Measurements from ENCODE around the gene DHX34. TPM values are rescaled to one million over a fixed set of nuclear protein-coding genes. Genes with fewer than 3 reads are reported as not detected.

Gene DHX34
- total RNA-seq, 1 experiment from 2014 or later = 34.6 TPM

- Histone ChIP-seq H3K4me3 (ENCODE audit: insufficient read depth, low read depth, low read length) (no peak overlapping the region), H3K36me3 (replicated peaks; ENCODE audit: control insufficient read depth, insufficient read depth, low read length) (peaks cover 49% of the 10 kb centered on the region), H3K27me3 (ENCODE audit: control insufficient read depth, insufficient read depth, low read length) (no peaks in the 10 kb centered on the region)
- DNase-seq = no peak
Observed at GRCh38 chr19:47371261-47371660, 22.1 kb downstream of the DHX34 start.

DNA sequence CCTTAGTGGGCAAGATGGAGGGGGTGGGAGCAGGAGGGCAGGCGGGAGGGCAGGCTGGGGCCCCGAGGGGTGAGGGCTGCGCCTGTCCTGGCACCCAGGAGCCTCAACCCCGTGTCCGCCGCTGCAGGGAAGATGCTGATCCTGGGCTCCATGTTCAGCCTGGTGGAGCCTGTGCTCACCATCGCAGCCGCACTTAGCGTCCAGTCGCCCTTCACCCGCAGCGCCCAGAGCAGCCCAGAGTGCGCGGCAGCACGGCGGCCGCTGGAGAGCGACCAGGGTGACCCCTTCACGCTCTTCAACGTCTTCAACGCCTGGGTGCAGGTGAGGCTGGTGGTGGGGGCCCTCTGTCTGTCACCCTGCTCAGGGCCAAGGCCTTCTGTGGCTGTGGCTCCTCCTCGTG is 23.5 kb downstream of the DHX34 start:
- Histone ChIP-seq H3K36me3 (replicated peaks; ENCODE audit: control insufficient read depth, insufficient read depth, low read length) (peaks cover 57% of the 10 kb centered on the region), H3K27me3 (ENCODE audit: control insufficient read depth, insufficient read depth, low read length) (no peaks in the 10 kb centered on the region), H3K4me3 (ENCODE audit: insufficient read depth, low read depth, low read length) (no peak overlapping the region)
- peak; percentile 32 for DNase-seq

DNA sequence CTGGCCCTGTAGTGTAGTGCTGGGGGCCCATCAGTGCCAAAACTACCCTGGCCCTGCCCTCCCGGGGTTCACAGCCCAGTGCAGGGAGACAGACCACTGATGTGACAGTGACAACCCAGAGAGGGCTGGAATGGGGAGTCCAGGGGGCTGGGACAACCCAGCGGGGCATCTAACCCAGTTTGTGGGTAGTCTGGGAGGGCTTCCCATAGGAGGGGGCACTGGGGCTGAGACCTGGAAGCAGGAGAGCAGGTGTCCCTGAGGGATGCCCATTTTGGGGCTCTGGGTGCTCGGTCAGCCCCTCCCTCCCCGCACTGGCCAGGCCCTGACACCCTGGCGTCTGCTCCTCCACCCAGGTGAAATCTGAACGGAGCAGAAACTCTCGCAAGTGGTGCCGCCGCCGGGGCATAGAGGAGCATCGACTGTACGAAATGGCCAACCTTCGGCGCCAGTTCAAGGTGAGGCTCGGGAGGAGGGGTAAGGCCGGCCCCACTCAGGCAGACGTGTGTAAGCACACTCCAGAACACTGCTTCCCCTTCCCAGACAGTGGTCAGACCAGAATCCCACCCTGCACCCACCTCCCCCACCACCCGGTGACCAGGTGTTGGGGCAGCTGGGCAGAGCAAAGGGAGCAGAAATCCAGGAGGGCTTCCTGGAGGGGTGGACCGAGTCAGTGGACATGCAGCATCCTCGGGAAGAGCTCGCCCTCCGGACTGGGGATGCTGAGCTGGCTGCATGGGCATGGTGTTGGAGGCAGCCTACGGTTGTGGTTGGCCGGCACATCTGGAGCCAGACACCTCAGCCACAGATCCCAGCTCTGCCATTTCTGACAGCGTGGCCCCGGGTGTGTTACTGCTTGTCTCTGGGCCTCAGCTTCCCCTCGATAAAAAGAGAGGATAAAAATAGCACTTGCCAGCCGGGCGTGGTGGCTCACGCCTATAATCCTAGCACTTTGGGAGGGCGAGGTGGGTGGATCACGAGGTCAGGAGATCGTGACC is 24.4 kb downstream of the DHX34 start:
- Histone ChIP-seq H3K27me3 (ENCODE audit: control insufficient read depth, insufficient read depth, low read length) (no peaks in the 10 kb centered on the region), H3K4me3 (ENCODE audit: insufficient read depth, low read depth, low read length) (no peak overlapping the region), H3K36me3 (replicated peaks; ENCODE audit: control insufficient read depth, insufficient read depth, low read length) (peaks cover 59% of the 10 kb centered on the region)
- DNase-seq = peak; percentile 28

- DNase-seq = peak; percentile 58
- Histone ChIP-seq H3K4me3 (ENCODE audit: insufficient read depth, low read depth, low read length) (no peak overlapping the region), H3K36me3 (replicated peaks; ENCODE audit: control insufficient read depth, insufficient read depth, low read length) (peaks cover 51% of the 10 kb centered on the region), H3K27me3 (ENCODE audit: control insufficient read depth, insufficient read depth, low read length) (no peaks in the 10 kb centered on the region)
Observed at GRCh38 chr19:47374876-47375693, 26.0 kb downstream of the DHX34 start.

- H3K27me3 ChIP-seq (ENCODE audit: control insufficient read depth, insufficient read depth, low read length) = no peaks in the 10 kb centered on the region
- H3K36me3 ChIP-seq (replicated peaks; ENCODE audit: control insufficient read depth, insufficient read depth, low read length) = peaks cover 54% of the 10 kb centered on the region
- H3K4me3 ChIP-seq (ENCODE audit: insufficient read depth, low read depth, low read length) = no peak overlapping the region
- no peak for DNase-seq
Observed at GRCh38 chr19:47375694-47376588, 26.8 kb downstream of the DHX34 start.

DNA sequence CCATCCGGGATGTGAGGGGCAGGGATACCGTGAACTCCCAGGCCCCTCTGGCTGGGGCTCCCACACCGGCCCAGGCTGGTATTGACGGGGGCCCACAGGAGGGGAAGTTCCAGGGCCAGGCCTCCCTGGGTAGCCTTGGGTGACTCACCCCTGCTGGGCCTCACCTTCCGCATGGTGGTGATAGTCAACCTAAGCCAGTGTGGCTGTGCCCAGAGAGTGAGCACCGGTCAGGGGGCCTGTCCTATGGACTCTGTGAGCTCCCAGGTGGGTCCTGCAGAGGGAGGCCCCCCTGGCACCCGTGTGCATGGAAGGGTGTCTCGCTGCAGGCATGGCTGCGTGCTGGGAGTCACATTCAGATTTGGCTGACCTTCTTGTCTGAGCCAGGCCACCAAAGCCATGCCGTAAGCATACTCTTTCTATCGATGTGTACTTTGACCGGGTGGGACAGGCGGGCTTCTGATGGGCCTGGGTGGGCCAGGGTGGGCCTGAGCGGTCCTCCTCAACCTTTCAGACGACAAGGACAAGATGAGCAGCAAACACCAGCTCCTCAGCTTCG is 27.6 kb downstream of the DHX34 start:
- Histone ChIP-seq H3K27me3 (ENCODE audit: control insufficient read depth, insufficient read depth, low read length) (no peaks in the 10 kb centered on the region), H3K4me3 (ENCODE audit: insufficient read depth, low read depth, low read length) (no peak overlapping the region), H3K36me3 (replicated peaks; ENCODE audit: control insufficient read depth, insufficient read depth, low read length) (peaks cover 55% of the 10 kb centered on the region)
- peak; percentile 46 for DNase-seq

GRCh38 chr19:47377208-47377701 is 28.1 kb downstream of the DHX34 start:
- H3K36me3 ChIP-seq (replicated peaks; ENCODE audit: control insufficient read depth, insufficient read depth, low read length) = peaks cover 56% of the 10 kb centered on the region
- no peaks in the 10 kb centered on the region for H3K27me3 ChIP-seq (ENCODE audit: control insufficient read depth, insufficient read depth, low read length)

DNA sequence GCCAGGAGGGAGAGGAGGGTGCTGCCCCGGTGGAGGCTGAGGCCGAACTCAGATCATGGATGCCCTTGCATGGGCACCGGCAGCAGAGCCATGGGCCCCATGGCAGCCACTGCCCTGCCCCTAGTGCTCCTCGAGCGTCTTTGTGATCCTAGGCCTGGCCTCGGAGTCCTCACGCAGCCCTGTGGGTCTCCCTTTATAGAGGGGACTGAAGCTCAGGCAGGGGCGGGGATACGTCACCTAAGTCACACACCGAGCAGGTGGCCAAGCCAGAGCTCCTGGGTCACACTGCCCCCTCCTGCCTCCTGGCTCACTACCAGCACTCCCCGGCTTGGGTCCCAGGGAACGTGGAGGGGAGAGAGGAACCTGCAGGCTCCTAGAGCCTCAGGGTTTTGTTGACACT is 28.7 kb downstream of the DHX34 start:
- peak; percentile 51 for DNase-seq
- peaks cover 54% of the 10 kb centered on the region for H3K36me3 ChIP-seq (replicated peaks; ENCODE audit: control insufficient read depth, insufficient read depth, low read length)
- no peaks in the 10 kb centered on the region for H3K27me3 ChIP-seq (ENCODE audit: control insufficient read depth, insufficient read depth, low read length)
- no peak overlapping the region for H3K4me3 ChIP-seq (ENCODE audit: insufficient read depth, low read depth, low read length)

More at GRCh38 chr19:47377208-47377701, 28.1 kb downstream of the DHX34 start:
- DNase-seq = peak; percentile 54
- H3K4me3 ChIP-seq (ENCODE audit: insufficient read depth, low read depth, low read length) = no peak overlapping the region

DNA sequence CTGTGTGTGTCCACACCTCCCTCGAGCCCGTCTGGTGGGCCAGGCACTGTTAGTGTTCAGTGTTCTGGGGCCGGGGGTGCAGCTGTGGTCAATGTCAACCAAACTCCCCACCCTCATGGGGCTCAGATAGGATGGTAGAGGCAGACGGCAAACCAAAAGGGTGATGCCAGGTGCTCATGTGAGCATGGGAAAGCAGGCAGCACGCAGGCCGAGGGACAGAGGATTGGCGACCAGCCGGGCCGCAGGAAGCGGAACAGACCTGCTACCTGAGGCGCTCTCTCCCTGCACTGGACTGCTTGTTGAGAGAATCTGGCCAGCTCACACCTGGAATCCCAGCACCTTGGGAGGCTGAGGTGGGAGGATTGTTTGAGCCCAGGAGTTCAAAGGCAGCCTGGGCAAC is 29.1 kb downstream of the DHX34 start:
- DNase-seq = peak; percentile 28
- Histone ChIP-seq H3K36me3 (replicated peaks; ENCODE audit: control insufficient read depth, insufficient read depth, low read length) (peaks cover 50% of the 10 kb centered on the region), H3K27me3 (ENCODE audit: control insufficient read depth, insufficient read depth, low read length) (no peaks in the 10 kb centered on the region), H3K4me3 (ENCODE audit: insufficient read depth, low read depth, low read length) (no peak overlapping the region)

- no peaks in the 10 kb centered on the region for H3K27me3 ChIP-seq (ENCODE audit: control insufficient read depth, insufficient read depth, low read length)
- DNase-seq = peak; percentile 28
- peaks cover 42% of the 10 kb centered on the region for H3K36me3 ChIP-seq (replicated peaks; ENCODE audit: control insufficient read depth, insufficient read depth, low read length)
- H3K4me3 ChIP-seq (ENCODE audit: insufficient read depth, low read depth, low read length) = no peak overlapping the region
Observed at GRCh38 chr19:47379381-47379938, 30.3 kb downstream of the DHX34 start.

DNA sequence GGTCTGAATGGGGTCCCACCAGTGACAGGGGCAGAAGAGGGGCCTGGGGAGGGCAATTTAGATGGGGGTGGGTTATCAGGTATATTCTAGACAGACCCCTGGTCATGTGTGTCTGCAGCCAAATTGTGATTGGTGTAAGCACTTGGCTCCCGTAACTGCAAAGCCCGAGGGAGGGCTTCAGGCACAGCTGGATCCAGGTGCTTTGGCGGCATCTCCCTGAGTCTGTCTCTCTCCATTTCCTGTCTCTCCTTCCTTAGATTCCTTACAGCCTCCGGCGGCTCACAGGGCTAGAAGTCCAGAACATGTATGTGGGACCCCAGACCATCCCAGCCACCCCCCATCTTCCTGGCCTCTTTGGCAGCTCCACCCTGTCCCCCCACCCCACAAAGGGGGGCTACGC is 31.4 kb downstream of the DHX34 start:
- H3K36me3 ChIP-seq (replicated peaks; ENCODE audit: control insufficient read depth, insufficient read depth, low read length) = peaks cover 38% of the 10 kb centered on the region

GRCh38 chr19:47381121-47381520 is 32.0 kb downstream of the DHX34 start:
- peaks cover 36% of the 10 kb centered on the region for H3K36me3 ChIP-seq (replicated peaks; ENCODE audit: control insufficient read depth, insufficient read depth, low read length)
- no peaks in the 10 kb centered on the region for H3K27me3 ChIP-seq (ENCODE audit: control insufficient read depth, insufficient read depth, low read length)
- no peak for DNase-seq
- H3K4me3 ChIP-seq (ENCODE audit: insufficient read depth, low read depth, low read length) = no peak overlapping the region

More for the DNA sequence above, 31.4 kb downstream of the DHX34 start:
- no peak for DNase-seq
- no peaks in the 10 kb centered on the region for H3K27me3 ChIP-seq (ENCODE audit: control insufficient read depth, insufficient read depth, low read length)
- H3K4me3 ChIP-seq (ENCODE audit: insufficient read depth, low read depth, low read length) = no peak overlapping the region

DNA sequence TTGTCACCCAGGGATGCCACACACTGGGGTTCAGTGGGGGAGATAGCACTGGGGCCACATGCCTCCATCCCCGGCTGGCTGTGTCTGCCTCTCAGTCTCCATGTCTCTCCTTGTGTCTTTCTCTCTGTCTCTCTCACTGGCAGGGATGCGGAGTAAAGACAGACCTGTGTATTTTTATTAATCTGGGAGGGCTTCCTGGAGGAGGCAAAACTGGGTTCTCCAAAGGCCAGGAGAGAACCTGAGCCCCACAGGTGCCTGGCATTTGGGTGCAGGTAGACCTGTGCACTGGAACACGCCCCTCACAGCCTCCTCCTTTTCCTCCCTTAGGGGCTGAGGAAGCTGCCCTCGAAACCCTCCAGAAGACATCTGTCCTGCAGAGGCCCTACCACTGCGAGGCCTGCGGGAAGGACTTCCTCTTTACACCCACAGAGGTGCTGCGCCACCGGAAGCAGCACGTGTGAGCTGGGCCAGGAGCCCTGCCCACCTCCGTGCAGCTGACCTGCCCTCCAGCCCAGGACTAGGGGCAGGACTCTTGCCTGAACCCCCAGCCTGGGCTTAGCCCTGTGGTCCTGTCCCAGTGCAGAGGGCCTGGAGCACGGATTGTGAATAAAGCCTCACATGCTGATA is 32.7 kb downstream of the DHX34 start:
- H3K4me3 ChIP-seq (ENCODE audit: insufficient read depth, low read depth, low read length) = no peak overlapping the region
- no peak for DNase-seq
- no peaks in the 10 kb centered on the region for H3K27me3 ChIP-seq (ENCODE audit: control insufficient read depth, insufficient read depth, low read length)
- peaks cover 31% of the 10 kb centered on the region for H3K36me3 ChIP-seq (replicated peaks; ENCODE audit: control insufficient read depth, insufficient read depth, low read length)
